Mononuclear cell (primary cell): ENCODE data around the gene SH3BP4. TPM values are rescaled to one million over a fixed set of nuclear protein-coding genes. Genes with fewer than 3 reads are reported as not detected.

Experiments used
- H3K27me3 ChIP-seq: 2 replicates; pipeline ENCODE4 v1.6.0; 2011; ENCODE audit warnings: low read length, control low read depth; ENCODE audit not compliant: insufficient read depth
- H3K4me1 ChIP-seq: 2 replicates; pipeline ENCODE4 v1.5.1; 2011; ENCODE audit warnings: mild to moderate bottlenecking, low read length, control low read depth; ENCODE audit not compliant: insufficient read depth
- H3K4me3 ChIP-seq: 2 replicates; pipeline ENCODE4 v1.5.1; 2011; ENCODE audit warnings: mild to moderate bottlenecking, low read length, moderate library complexity
- H3K9me3 ChIP-seq: 2 replicates; pipeline ENCODE4 v1.5.1; 2011; ENCODE audit warnings: low read depth, mild to moderate bottlenecking, control low read depth, low read length
- total RNA-seq: library from RNA; depleted of rRNA; stranded (reverse); fragments of >200 nt; gene quantifications from one replicate; pipeline ENCODE4 v1.2.3, GENCODE V29; 2012

Gene SH3BP4
- total RNA-seq, 1 donor, result 1.4 TPM

- Histone ChIP-seq H3K27me3 (no peaks in the 10 kb centered on the region), H3K4me1 (no peaks in the 10 kb centered on the region), H3K9me3 (no peaks in the 10 kb centered on the region), H3K4me3 (no peak overlapping the region)
Observed at GRCh38 chr2:234980451-234981187, 28.8 kb downstream of the SH3BP4 start.

- Histone ChIP-seq H3K4me3 (no peak overlapping the region), H3K9me3 (no peaks in the 10 kb centered on the region), H3K27me3 (no peaks in the 10 kb centered on the region), H3K4me1 (no peaks in the 10 kb centered on the region)
Observed at GRCh38 chr2:234981197-234982095, 29.6 kb downstream of the SH3BP4 start.

GRCh38 chr2:234982096-234982834 is 30.4 kb downstream of the SH3BP4 start:
- no peaks in the 10 kb centered on the region for H3K27me3 ChIP-seq
- H3K9me3 ChIP-seq, result no peaks in the 10 kb centered on the region
- no peaks in the 10 kb centered on the region for H3K4me1 ChIP-seq
- no peak overlapping the region for H3K4me3 ChIP-seq

GRCh38 chr2:234983011-234983726 is 31.4 kb downstream of the SH3BP4 start:
- Histone ChIP-seq H3K9me3 (no peaks in the 10 kb centered on the region), H3K27me3 (no peaks in the 10 kb centered on the region), H3K4me1 (no peaks in the 10 kb centered on the region), H3K4me3 (no peak overlapping the region)

- H3K4me1 ChIP-seq, result peaks cover 20% of the 10 kb centered on the region
- H3K9me3 ChIP-seq, result no peaks in the 10 kb centered on the region
- H3K4me3 ChIP-seq, result no peak overlapping the region
- no peaks in the 10 kb centered on the region for H3K27me3 ChIP-seq
Observed at GRCh38 chr2:234985608-234986245, 33.9 kb downstream of the SH3BP4 start.

GRCh38 chr2:234986390-234986789 is 34.6 kb downstream of the SH3BP4 start:
- Histone ChIP-seq H3K4me3 (no peak overlapping the region), H3K4me1 (peaks cover 20% of the 10 kb centered on the region), H3K27me3 (no peaks in the 10 kb centered on the region), H3K9me3 (no peaks in the 10 kb centered on the region)

- H3K9me3 ChIP-seq, result no peaks in the 10 kb centered on the region
- H3K27me3 ChIP-seq, result no peaks in the 10 kb centered on the region
- peaks cover 20% of the 10 kb centered on the region for H3K4me1 ChIP-seq
- no peak overlapping the region for H3K4me3 ChIP-seq
Observed at GRCh38 chr2:234986876-234987720, 35.3 kb downstream of the SH3BP4 start.

- Histone ChIP-seq H3K4me1 (peaks cover 25% of the 10 kb centered on the region), H3K4me3 (no peak overlapping the region), H3K27me3 (no peaks in the 10 kb centered on the region), H3K9me3 (no peaks in the 10 kb centered on the region)
Observed at GRCh38 chr2:234987754-234988153, 35.9 kb downstream of the SH3BP4 start.

GRCh38 chr2:234988491-234988890 is 36.7 kb downstream of the SH3BP4 start:
- Histone ChIP-seq H3K4me1 (peaks cover 32% of the 10 kb centered on the region), H3K27me3 (no peaks in the 10 kb centered on the region), H3K9me3 (no peaks in the 10 kb centered on the region), H3K4me3 (no peak overlapping the region)

GRCh38 chr2:234989183-234989701 is 37.4 kb downstream of the SH3BP4 start:
- no peaks in the 10 kb centered on the region for H3K9me3 ChIP-seq
- H3K27me3 ChIP-seq, result no peaks in the 10 kb centered on the region
- no peak overlapping the region for H3K4me3 ChIP-seq
- peaks cover 40% of the 10 kb centered on the region for H3K4me1 ChIP-seq

- Histone ChIP-seq H3K4me1 (peaks cover 51% of the 10 kb centered on the region), H3K9me3 (no peaks in the 10 kb centered on the region), H3K4me3 (no peak overlapping the region), H3K27me3 (no peaks in the 10 kb centered on the region)
Observed at GRCh38 chr2:234990300-234990699, 38.5 kb downstream of the SH3BP4 start.

- Histone ChIP-seq H3K4me3 (no peak overlapping the region), H3K9me3 (no peaks in the 10 kb centered on the region), H3K27me3 (no peaks in the 10 kb centered on the region), H3K4me1 (peaks cover 51% of the 10 kb centered on the region)
Observed at GRCh38 chr2:234991290-234991689, 39.5 kb downstream of the SH3BP4 start.

GRCh38 chr2:234991793-234992192 is 40.0 kb downstream of the SH3BP4 start:
- H3K4me1 ChIP-seq, result peaks cover 51% of the 10 kb centered on the region
- H3K27me3 ChIP-seq, result no peaks in the 10 kb centered on the region
- H3K9me3 ChIP-seq, result no peaks in the 10 kb centered on the region
- H3K4me3 ChIP-seq, result no peak overlapping the region
